G401 (cell line): ENCODE results near the gene FER. TPM values are rescaled to one million over a fixed set of nuclear protein-coding genes. Genes with fewer than 3 reads are reported as not detected.
A peak's percentile ranks its signal among the peaks of the same experiment; 100 is the strongest.

ENCODE experiments used
- DNase-seq: peaks from one replicate; pipeline ENCODE4 v3.0.0-alpha.2; 2015; ENCODE audit warnings: low spot score
- in situ Hi-C: cut with HindIII; loops from 2 replicates; pipeline ENCODE4 v1.10.0; 2016; ENCODE audit warnings: low sequenced_read_pairs, mixed read lengths
- total RNA-seq: library from RNA; depleted of rRNA; stranded (reverse); fragments of >200 nt; shearing (Covaris generic); gene quantifications from 2 replicates; pipeline ENCODE4 v1.2.3, GENCODE V29; 2014

The FER gene
- total RNA-seq, 1 experiment from 2014 or later, result 5.4 TPM

DNA sequence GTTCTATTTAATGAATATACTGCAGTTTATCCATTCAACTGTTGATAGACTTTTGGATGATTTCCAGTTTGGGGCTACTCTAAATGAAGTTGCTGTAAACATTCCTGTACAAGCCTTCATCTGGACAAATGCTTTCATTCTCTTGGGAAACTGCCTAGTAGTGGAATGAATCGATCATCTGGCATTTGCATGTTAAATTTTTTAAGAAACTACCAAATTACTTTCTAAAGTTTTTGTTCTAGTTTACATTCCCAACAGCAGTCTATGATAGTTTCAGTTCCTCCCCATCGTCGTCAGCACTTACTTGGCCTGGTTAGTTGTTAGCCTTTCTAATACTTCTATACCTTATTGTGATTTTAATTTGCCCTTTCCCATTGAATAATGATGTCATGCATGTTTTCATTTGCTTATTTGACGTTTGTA is 306.3 kb downstream of the FER start:
- no peak for DNase-seq
- in situ Hi-C loops, result no loop called here

DNA sequence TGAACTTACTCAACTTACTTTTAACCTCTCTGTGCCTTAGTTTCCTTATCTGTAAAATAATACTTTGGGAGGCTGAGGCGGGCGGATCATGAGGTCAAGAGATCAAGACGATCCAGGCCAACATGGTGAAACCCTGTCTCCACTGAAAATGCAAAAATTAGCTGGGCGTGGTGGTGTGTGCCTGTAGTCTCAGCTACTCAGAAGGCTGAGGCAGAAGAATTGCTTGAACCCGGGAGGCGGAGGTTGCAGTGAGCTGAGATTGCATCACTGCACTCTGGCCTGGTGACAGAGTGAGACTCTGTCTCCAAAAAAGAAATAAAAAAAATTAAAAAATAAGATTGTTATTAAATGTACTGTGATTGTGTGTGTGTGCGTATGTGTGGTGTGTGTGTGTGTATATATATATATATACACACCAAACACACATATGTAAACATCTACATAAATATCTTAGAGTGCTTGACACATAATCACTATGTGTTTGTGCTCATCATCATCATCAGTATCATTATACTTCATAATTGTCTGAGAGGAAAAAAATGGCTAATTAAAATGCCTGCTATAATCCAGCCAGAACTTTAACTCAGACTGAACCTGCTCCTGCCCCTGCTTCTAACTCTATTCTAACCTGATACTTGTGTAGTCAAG is 312.8 kb downstream of the FER start:
- no peak for DNase-seq
- in situ Hi-C loops, result no loop called here

DNA sequence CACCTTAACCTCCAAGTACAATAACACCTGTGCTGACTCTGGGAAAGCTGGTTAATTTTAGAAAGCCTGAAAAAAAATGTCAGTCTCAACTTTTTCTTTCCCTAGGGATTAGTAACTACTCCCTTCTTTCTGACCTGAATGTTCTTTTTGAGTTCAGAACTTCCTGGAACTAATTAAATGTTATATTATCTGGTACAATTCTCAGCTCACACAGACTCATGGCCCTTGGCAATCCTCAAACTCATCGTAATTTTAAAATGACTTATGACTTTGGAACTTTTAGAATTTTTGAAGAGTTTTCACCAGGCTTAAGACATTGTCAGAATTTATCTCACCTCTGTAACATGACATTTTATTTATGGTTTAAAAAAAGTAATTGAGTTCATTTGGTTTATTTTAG is 315.0 kb downstream of the FER start:
- in situ Hi-C loops, result no loop called here
- DNase-seq, result no peak

DNA sequence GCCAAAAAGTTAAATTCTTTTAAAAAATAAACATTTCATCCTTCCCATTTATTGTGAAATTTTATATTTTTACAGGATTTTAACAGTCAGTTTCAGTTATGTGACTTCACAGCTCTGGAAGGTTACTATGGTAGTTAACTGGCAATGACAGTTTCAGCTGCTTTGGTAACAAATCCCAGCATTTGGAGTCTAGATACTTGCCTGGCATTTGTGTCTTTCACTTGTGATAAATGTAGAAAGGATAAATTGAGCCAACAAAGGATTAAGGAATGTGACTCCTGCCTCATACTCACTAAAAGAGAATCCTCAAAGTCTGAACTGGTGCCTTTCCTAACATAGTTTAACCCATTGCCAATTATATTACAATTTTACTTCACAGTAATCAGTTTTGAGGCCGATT is 315.5 kb downstream of the FER start:
- DNase-seq, result no peak
- in situ Hi-C loops, result no loop called here

DNA sequence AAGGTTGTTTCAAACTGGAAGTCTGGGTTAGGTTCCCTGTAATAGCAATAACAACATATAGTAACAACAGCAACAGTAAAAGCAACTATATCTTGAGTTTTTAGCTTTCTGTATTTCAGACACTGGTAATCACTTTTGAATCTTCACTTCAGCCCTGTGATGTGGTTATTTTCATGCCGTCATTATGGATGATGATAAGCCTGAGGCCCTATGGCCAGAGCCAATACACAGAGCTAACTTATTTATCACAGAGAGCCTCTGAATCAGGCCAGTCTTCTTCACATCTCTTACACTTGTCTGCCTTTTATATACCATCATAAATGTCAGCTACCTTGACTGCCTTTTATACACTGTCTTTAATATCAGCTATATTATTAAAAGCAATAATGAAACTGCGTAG is 329.0 kb downstream of the FER start:
- in situ Hi-C loops, result no loop called here
- DNase-seq, result no peak

DNA sequence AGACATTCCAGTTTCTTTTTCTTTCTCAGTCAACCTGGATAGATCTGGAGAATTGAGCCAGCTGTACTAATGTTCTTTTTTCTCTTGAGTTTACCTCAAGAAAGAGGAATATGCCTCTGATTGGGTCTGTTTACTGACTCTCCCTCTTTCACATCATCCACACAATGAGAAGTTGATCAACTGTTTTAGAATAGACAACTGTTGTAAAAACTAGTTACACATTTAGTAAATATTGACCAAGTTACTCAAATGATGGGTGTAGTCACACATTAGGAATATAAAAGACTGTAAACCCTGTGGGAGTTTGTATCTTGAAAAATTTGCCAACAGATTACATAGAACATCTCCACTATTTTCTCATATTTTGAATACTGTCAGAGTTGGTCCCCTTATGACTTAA is 330.8 kb downstream of the FER start:
- in situ Hi-C loops, result no loop called here
- no peak for DNase-seq

DNA sequence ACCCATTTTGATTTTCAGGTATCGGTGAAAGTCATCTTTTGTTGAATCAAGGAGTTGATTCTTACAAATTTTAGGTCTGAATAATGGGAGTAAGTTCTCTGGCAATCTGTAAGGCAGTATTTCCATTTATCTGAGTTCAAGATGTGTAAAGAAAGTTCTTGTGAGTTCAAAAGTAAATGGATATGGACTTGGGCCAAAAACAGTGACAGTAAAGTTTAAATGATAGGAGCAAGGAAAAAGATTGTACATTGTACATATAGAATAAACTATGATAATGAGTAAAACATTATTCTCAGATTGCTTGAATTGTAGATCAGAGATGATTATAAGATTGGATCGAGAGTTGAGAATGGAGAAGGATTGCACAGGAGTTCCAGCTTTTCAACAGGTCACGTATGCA is 332.8 kb downstream of the FER start:
- in situ Hi-C loops, result no loop called here
- no peak for DNase-seq

DNA sequence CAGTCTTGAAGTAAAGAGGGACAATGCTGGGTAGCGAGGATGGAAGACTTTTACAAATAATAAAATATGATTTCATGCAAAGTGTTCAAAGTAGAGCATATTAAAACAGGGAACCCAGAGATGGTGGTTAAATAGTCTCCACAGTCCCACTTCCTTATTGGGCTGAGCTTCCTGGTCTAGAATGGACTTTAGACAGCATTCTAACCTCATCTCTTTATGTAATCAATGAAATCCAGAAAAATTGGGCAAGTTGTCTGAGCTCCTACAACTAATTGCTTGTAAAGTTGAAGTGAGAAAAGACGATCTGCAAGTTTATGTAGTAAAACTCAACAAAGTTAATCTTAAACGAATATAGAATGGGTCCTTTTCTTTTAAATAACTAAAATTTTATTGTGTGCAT is 333.2 kb downstream of the FER start:
- no peak for DNase-seq
- in situ Hi-C loops, result no loop called here

DNA sequence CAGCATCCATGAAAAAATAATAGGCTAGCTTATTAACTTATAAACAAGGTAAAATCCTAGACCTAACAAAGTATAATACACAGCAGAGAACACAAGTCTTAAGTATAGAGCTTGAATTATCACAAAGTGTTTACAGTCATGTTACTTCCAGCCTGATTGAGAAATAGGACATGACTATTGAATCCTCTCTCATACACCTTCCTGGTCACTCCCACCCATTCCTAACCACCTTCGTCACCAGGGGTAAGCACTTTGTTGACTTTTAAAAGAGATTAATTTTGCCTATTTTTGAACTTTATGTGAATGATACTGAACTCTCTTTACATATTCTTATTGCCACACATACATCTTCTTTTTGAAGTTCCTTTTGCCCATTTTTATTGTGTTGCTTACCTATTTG is 336.2 kb downstream of the FER start:
- in situ Hi-C loops, result no loop called here
- no peak for DNase-seq

DNA sequence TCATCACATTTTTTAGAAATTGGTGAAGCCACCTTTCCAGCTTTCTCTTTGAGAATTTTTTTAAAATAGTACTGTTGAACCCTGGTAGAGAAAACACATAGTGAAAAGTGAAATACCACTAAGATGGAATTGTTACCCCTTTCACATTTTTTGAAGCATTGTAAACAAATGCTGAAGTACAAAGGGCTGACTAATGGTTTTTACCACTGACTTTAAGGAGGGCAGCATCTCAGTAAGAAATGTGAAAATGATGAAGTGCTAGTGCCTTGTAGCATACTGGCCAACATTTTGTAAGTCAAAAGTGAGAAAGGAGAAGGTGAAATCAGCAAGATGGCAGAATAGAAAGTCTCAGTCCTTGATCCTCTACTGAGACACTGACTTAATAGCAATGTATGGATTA is 341.5 kb downstream of the FER start:
- in situ Hi-C loops, result no loop called here
- no peak for DNase-seq

DNA sequence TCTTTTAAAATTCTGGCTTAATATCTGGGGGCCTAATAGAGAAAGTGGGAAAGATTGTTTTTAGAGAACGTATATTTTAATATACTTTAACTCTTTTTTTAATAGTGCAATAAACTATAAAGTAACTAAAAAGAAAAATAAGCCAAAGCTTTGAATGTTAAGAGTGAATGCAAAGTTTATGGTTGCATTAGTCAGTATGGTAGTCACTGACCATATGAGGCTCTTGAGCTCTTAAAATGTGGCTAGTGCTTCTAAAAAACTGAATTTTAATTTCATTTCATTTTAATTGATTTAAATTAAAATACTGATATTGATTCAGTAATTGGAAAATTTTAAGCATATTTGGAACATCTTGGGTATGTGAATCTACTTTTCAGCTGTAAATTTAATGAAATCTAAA is 351.4 kb downstream of the FER start:
- in situ Hi-C loops, result no loop called here
- no peak for DNase-seq

DNA sequence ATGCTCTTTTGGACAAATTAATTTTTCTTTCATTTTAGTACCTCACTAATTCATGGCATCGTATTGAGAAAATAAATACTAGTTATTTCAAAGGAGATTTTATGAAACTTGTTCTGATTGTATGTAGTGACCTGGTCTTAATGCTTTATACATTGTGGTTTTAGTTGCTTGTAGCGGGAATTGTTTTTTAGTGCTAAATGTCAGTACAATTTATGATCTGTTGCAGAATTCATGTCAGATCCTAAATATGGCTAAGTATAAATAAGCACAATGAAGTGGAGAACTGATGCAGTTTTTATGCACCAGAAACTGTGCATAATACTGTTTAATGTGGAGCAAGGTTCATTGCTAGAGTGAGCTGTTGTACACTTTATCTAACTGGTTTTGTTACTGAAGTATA is 353.3 kb downstream of the FER start:
- DNase-seq, result no peak
- in situ Hi-C loops, result no loop called here

DNA sequence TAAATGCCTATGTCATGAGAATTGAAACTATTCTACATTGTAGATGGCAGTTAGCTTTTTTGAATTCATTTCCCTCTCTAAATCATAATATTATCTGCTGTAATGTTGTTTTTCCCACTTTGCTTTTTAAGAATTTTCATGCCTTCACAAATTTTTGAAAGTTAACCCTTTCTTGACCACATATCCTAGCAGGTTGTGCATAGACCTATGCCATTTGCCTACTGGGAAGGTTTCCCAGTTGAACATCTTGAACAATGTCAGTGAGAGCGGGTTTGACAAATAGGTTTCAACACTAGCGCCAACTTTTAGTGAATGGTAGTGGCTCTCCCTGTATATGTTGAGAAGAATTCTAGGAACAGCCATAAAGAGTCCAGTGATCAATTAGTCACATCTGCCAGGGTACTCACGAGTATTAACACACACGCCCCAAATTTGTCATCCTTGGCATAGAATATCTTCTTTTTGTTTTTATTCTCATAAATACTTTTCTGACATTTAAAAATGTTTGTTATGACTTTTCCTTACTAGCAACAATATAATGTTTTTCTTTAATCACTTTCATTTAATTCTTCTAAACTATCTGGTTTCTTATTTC is 354.5 kb downstream of the FER start:
- DNase-seq, result peak; percentile 20
- in situ Hi-C loops, result no loop called here

DNA sequence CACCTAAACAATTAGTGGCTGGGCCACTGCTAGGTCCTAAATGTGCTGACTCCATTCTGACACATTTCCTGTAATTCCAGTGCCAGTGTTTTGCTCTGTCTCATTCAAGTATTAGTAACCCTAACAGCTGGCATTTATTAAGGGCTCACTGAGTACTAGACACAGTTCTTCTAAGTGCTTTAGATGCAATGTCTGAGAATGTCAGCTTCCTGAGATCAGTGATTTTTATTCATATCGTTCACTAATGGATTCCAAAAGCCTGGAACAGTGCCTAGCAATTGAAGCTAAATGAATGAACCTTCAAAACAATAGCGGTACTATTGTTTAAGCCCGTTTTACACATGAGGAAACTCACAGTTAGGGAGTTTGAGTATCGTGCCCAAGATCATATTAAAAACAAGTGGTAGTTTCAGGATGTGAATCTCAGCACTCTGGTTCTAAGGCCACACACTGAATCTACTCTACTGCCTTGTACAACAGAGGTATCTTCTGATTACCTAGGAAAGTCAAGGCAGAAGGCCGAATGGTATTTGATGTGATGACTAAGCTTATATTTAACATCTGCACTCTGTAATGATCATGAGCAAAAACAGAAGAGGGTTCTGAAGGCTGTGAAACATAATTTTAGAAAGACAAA is 358.1 kb downstream of the FER start:
- no peak for DNase-seq
- in situ Hi-C loops, result no loop called here

DNA sequence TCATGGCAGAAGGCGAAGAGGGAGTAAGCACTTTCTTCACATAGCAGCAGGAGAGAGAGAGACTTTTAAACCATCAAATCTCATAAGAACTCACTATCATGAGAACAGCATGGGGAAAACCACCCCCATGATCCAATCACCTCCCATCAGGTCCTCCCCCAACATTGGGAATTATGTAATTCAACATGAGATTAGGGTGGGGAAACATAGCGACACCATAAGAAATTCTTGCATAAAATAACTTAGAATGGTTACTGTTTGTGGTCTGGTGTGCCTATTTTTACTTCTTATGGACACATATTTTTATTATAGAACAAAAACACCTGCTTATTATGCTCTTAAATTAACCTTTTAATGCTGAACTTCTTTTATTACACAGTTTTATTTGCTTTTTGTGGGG is 364.0 kb downstream of the FER start:
- DNase-seq, result no peak
- in situ Hi-C loops, result no loop called here

DNA sequence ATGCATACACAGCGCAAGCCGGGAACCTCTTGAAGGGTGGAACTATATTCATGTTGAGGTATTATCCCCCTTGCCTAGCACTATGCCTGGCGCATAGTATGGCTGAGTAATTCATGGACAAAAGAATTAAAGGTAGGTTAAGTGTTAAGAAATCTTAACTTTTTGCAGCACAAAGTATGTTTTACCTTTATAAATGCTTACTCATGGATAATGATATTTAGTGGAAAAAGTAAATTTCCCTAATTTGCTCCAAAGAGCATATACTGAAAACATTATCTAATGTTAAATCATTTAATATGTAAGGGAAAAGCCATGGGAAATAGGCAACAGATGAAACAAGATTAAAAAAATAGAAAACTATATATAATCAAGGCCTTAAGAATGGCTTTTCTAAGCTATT is 365.9 kb downstream of the FER start:
- in situ Hi-C loops, result no loop called here
- DNase-seq, result no peak

DNA sequence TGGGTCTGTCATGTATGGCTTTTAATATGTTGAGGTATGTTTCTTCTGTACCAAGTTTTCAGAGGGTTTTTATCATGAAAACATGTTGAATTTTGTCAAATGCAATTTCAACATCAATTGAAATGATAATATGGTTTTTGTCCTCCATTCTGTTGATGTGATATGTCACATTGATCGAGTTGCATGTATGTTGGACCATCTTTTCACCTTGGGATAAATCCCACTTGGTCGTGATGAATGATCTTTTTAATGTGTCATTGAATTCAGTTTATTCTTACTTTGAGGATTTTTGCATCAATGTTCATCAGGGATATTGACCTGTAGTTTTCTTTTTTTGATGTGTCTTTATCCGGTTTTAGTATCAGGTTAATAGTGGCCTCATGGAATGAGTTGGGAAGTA is 373.5 kb downstream of the FER start:
- DNase-seq, result no peak
- in situ Hi-C loops, result no loop called here

DNA sequence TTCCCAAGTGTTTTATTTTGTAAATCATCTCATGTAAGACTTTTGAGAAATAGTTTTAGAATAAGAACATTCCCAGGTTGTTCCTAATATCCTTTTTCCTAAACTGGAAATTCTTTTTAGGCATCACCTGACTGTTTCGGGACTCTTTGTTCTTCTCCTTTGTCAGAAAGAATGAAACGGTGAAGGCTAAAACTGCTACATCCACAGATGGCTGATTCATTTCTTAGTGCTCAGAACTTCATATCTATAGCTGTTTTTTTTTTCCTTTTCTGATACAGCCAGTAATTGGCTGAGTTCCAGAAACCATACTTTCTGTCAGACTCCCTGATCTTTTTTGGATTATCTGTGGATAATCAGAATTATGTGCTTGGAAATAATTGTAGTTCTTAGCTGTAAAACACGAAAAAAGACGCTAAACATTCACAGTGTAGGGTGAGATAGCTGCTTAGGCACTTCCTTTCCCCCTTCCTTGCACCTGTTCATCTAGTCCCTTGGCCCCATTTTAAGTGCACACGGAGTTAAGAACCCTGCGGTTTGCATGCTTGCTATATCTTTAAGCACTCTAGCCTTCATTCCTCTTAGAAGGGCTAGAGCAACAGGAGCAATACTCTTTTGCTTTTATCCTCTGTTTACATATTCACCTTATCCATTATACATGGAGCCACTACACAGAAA is 378.2 kb downstream of the FER start:
- in situ Hi-C loops, result no loop called here
- peak; percentile 13 for DNase-seq

DNA sequence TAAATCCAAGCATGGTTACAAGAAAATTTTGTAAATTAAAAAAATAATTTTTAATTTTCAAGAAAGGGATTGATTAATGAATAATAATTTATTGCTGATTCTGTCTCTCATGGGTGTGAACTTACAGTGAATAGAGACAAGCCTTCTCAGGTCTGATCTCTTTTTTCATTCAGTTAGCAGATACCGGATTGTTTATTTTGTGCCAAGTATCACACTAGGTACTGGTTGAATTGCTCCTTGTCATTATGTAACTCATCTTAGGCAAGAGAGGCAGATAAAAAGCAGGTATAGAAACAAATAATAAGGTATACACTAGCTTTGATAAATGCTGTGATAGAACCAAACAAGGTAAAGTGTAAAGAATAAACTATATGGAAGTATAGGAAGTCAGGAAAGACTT is 378.8 kb downstream of the FER start:
- in situ Hi-C loops, result no loop called here
- DNase-seq, result peak; percentile 71

DNA sequence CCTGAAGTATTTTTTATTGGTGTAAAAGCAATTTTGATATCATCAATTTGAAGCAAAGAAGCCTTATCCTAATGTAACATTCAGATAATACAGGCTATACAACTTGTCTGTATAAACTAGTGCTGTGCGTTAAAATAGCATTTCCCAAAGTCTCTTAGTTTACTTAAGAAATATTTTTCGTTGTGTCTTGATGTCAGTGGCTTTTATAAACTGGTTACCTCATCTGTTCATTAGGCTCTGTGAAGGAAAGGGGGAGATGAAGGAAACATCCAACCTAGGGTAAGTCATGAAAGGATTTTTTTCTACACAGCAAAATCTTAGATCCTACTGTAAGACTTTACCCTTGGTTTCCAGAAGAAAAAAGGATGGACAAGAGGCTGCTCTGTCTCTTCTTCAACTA is 389.2 kb downstream of the FER start:
- no peak for DNase-seq
- in situ Hi-C loops, result no loop called here
